Fibroblast of the aortic adventitia (primary cell): Measurements from ENCODE around the gene STUB1. TPM values are rescaled to one million over a fixed set of nuclear protein-coding genes. Genes with fewer than 3 reads are reported as not detected.
"Not testable (repeated sequence)": the region's sequence is repeated elsewhere in the genome, so short reads cannot be mapped to it uniquely, and the experiment has no call there.

Experiments
- DNase-seq: peaks from one replicate; pipeline ENCODE4 v3.0.0-alpha.2; 2010; ENCODE audit warnings: low read depth
- H3K4me3 ChIP-seq: 2 replicates; pipeline ENCODE4 v1.5.1; 2011; ENCODE audit warnings: low read depth, mild to moderate bottlenecking, control low read depth, low read length, moderate library complexity
- total RNA-seq: library from RNA; depleted of rRNA; stranded (reverse); fragments of >200 nt; gene quantifications from 2 replicates; pipeline ENCODE4 v1.2.3, GENCODE V29; 2012; ENCODE audit warnings: low replicate concordance
- TF ChIP-seq, protein P1 (sequence below): IDR thresholded peaks from 2 replicates; pipeline ENCODE4 v1.5.1; 2011; ENCODE audit warnings: mild to moderate bottlenecking, low read length, control low read depth, inconsistent platforms; ENCODE audit not compliant: insufficient read depth

The STUB1 gene
- total RNA-seq, 1 donor: 88.9 TPM

DNA sequence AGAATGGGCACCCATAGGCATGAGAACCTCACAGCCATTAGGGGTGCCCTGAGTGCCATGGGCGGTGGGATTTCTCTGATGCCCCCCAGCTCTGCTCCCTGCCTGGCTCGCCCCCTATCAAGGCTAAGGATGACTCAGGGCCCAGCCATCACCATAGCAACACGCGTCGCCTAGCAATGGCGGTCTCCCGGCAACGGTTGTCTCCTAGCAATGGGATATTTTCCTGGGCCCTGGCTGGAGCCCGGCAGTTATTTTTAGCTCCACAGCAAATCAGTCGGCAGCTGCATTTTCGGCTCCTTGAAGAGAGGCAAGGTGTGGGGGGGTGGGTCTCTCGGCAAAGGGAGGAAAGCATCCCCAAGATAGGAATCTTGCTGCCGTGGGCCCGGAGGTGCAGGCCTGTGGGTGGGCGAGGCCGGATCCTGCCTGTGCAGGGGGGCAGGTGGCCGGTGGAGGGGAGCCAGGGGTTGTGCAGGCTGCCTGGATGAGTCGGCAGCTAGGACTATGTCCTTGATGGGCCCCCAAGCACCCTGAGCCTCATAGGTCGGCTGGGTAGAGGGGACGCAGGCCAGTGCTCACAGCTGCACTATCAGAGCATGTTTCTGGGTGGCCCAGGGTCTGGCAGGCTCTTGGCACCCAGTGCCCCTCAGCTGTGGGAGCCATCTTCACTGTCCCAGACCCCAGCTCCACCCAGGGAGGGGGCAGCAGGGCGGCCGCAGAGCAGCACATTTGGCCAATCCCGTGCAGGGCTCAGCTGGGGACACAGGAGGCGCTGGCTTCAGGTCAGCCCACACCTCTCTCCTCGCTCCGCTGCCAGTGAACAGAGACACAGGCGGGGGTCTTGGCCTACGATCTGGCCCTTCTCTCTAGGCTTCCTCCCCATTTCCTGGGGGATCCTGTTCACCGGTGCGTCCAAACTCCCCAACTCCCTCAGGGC lies 29.6 kb downstream of the STUB1 start:
- TF ChIP-seq, protein P1, sequence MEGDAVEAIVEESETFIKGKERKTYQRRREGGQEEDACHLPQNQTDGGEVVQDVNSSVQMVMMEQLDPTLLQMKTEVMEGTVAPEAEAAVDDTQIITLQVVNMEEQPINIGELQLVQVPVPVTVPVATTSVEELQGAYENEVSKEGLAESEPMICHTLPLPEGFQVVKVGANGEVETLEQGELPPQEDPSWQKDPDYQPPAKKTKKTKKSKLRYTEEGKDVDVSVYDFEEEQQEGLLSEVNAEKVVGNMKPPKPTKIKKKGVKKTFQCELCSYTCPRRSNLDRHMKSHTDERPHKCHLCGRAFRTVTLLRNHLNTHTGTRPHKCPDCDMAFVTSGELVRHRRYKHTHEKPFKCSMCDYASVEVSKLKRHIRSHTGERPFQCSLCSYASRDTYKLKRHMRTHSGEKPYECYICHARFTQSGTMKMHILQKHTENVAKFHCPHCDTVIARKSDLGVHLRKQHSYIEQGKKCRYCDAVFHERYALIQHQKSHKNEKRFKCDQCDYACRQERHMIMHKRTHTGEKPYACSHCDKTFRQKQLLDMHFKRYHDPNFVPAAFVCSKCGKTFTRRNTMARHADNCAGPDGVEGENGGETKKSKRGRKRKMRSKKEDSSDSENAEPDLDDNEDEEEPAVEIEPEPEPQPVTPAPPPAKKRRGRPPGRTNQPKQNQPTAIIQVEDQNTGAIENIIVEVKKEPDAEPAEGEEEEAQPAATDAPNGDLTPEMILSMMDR: peak; percentile 8
- no peak overlapping the region for H3K4me3 ChIP-seq
- DNase-seq: peak; percentile 82

DNA sequence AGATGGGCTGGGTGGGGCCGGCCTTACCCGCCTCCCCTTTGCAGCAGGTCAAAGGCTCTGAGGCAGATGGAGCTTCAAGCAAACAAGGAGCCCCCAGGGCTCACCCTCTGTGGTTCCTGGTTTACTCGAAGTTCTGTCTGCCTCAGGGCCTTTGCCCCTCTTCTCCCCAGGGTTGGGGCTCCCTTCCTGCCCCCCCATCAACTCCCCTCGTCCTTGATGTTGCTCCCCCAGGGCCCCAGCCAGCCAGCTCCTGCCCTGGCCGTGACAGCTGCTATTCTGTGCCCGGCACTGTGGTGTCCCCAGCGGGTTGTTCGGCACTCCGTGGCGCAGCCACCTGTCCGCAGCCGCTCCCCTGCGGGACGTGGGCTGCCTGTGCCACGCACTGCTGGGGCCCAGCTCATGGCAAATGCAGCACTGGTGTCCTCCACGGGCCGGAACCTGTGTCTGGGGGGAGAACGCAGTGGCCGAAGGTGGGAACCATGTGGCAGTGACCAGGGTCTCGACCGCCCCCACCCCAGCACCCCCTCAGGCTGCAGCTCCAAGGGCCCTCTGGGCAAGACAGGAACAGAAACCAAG lies 30.4 kb downstream of the STUB1 start:
- DNase-seq: no peak
- no peak overlapping the region for H3K4me3 ChIP-seq
- TF ChIP-seq, protein P1: no peak

DNA sequence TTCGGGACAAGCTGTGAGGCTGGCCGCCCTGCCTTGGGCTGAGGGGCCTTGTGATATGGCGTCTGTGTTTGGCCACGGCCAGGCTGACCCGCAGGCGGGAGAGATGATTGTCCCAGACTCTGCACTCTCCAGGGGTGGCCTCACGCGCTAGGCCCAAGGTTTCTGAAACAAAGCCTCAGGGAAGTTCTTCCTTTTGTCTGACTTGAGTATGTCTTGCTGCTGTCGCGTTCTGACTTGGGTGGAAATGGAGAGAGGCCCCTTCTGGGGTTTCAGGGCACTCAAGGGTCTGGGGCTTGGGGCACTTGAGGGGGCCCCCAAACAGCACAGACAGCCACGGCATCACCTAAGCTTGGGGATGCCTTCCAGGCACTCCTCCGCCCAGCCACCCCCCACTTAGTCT lies 30.9 kb downstream of the STUB1 start:
- H3K4me3 ChIP-seq: no peak overlapping the region
- DNase-seq: no peak
- TF ChIP-seq, protein P1: no peak

DNA sequence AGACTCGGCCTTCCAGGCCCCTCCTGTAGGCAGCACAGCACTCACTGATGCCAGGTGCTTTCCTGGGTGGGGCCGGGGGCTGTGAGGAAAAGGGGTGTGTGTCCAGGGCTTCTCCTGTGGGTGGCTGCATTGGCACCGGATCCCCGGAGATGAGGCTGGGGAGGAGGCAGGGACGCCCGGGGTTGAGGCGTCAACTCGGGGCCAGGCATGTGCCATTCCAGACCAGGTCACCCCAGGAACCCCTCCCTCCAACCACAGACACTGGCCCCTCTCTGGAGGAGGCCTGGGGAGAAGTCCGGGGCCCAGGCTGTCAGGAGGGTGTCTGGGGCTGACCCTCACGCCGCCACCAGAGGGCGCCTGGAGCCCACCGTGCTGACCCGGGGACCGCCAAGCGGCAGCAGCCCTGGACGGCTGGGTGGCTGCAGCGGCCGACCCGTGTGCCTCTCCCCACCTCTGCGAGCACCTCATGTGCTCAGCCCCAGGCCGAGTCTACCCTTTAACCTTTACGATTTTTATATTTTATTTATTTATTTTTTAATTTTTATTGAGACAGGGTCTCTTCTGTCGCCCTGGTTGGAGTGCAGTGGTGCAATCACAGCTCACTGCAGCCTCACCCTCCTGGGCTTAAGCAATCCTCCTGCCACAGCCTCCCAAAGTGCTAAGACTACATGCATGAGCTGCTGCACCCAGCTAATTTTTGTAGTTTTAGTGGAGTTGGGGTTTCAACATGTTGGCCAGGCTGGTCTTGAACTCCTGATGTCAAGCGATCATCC lies 31.5 kb downstream of the STUB1 start:
- TF ChIP-seq, protein P1: peak; percentile 85
- H3K4me3 ChIP-seq: no peak overlapping the region
- DNase-seq: peak; percentile 61

DNA sequence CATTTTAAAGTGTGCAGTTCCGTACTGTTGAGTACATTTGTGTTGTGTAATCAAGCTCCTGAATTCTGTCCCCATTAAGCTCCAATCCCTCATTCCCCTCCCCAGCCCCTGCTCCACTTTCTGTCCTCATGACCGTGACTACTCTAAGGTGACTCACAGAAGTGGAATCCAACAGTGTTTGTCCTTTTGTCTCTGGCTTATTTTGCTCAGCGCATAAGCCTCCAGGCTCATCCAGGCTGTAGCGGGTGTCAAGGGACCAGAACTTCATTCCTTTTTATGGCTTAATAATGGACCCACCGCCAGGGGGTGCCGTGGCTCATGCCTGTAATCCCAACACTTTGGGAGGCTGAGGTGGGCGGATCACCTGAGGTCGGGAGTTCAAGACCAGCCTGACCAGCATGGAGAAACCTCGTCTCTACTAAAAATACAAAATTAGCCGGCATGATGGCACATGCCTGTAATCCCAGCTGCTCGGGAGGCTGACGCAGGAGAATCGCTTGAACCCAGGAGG lies 32.6 kb downstream of the STUB1 start:
- H3K4me3 ChIP-seq: not testable (repeated sequence)
- TF ChIP-seq, protein P1: peak; percentile 47
- DNase-seq: peak; percentile 88

DNA sequence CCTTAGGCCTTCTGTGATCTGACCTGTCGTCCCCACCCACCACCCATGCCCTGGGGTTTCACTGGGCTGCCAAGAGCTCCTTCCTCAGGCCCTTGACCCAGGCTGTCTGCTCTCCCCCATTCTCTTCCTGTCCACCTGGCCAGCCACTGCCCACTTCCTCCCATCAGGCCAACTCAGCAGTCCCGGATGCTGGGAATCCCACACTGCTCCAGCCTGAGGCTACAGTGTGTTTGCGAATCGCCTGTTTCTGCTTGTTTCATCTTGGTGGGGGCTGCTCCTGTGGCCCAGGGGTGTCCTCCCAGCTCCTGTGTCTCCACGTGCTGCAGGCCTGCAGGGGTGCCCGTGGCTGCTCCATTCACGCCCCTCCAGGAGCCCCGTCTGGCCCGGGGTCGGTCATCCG lies 33.9 kb downstream of the STUB1 start:
- TF ChIP-seq, protein P1: no peak
- no peak for DNase-seq
- no peak overlapping the region for H3K4me3 ChIP-seq
